GM21825 (cell line): ENCODE data around the gene SSBP4.

Experiments
- ATAC-seq: cut with Tn5 transposase; IDR thresholded peaks from one replicate; pipeline ENCODE4 v1.9.1; 2021; ENCODE audit warnings: mild to moderate bottlenecking, moderate library complexity; ENCODE audit not compliant: unreplicated experiment

SSBP4 gene

DNA sequence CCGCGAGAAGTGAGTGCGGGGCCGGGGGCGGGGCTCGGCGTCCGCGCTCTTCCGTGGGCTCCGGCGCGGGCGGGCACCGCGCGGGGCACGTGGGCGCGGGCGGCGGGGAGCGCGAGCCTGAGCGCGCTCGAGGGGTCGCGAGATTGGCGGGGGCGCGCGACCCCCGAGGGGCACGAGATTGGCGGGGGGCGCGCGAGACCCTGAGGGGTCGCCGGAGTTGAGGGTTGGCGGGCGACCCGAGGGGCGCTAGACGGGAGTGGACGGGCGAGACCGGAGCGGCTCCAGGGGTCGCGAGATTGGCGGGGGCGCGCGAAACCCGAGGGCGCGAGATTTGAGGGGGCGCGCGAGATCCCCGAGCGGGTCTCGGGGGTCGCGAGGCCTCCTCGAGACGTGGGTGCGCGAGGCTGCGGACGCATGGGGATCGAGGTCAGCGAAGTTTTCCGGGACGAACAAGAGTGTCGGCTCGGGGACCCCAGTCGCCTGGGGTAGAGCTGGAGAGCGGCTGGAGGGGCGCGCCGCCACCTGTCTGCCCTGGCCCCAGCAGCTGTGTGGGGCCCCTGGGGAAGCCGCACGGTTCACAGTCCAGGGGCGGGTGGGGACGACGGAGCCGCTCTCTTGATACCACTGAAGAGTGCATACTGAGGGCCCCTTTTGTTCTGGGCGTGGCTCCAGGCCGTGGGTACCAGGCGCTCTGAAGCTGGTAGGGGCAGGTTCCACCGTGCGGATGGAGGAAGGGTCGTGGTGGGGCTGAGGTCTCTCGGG is 682 bp downstream of the SSBP4 start:
- ATAC-seq, result peak; percentile 16

DNA sequence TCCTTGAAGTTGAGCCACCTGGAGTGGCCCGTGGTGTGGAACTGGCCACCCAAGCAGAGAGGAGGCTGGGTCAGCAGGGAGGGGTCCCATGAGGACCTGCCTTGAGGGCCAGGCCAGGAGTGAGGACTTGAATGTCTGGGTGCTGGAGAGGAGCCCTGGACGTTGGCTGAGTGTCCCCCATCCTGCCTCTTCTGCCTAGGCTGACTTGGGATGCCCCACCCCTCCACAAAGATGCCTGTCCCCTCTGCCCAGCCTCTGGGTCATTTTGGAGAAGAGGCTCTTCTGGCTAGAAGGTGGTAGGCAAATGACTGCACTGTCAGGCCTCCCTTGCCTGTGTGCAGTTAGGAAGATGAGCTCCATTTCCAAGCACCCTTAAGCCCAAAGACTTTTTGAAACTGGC is 1.7 kb downstream of the SSBP4 start:
- no peak for ATAC-seq

DNA sequence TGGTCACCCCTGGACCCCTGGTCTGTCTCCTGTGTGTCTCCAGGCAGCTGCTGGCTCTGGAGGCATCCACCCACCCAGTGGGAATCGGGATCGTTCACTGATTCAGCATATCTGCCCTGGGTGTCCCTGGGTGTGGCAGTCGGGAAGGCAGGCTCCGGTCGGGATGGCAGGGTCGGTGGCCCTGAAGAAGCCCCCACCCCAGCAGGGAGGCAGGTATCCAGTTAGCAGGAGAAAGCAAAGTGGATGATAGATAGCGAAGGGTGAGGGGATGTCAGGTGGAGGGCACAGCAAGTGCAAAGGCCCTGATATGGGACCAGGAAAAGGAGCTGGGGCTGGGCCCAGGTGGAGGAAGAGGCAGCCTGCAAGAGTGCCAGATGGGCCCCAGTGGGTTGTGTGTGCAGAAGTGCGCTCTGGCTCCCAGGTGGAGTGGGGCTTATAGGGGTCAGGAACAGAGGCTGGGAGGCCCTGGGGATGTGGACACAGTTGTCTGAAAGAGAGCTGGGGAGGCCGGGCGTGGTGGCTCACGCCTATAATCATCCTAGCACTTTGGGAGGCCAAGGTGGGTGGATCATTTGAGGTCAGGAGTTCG is 2.3 kb downstream of the SSBP4 start:
- ATAC-seq, result no peak

DNA sequence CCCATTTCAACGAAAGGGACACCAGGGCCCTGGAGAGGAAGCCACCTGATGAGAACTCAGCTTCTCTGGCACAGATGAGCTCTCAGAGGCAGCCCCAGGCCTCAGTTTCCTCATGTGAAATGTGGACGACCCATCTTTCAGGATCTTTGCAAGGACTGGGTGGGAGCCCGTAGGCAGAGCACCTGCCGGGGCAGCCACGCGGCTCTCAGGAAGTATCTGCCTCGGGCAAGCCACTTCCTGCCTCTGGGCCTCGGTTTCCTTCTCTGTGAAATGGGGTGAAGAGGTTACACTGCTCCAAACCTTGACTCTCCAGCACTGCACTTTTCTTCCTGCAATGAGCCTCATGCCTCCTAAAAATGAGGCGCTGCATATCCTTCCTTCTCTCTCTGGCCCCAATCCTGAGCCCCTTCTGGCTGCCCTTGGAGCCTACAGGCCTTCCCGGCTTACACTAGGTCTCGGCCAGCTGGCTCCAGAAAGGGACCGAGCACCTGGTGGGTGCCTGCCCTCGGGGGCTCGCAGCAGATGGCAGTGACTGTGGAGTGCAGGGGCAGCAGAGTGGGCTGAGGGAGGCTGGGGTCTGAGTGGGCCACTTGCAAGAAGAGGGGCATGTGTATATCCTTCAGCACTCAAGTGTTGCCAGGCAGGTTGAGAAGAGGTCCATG is 3.5 kb downstream of the SSBP4 start:
- no peak for ATAC-seq

DNA sequence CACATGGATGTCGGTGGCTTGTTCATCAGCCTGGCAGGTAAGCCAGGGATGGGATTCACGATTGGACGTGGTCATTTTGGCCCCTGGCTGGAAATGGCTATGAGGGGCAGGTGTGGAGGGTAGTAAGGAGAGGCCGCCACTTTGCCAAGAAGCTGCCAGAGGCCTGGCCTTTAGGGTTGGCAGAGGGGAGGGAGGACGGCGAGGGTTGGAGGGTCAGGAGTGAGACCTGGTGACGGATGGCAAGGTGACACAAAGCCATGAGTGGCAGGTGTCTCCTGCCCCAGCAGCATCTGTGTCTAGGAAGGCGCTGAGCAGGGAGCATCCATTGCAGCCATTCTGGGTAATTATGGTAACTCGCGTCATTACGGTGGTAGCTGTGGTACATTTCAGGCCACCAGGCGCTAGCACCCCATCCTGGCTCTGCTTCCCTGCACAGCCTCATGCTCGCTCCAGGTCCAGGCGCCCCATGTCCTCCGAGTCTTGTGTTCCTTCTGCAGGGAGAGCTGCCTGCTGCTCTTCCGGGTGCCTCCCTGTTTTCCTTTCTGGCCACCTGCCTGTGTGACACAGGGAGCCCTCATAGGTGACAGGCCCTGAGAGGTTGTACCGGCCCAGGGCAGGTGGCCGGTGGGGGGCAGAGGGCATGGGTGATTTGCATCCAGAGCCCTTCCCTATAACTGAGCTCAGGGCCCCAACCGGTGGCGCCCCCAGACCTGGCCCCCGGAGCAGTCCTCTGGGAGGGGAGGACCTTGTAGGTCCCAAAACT is 4.2 kb downstream of the SSBP4 start:
- ATAC-seq, result no peak

DNA sequence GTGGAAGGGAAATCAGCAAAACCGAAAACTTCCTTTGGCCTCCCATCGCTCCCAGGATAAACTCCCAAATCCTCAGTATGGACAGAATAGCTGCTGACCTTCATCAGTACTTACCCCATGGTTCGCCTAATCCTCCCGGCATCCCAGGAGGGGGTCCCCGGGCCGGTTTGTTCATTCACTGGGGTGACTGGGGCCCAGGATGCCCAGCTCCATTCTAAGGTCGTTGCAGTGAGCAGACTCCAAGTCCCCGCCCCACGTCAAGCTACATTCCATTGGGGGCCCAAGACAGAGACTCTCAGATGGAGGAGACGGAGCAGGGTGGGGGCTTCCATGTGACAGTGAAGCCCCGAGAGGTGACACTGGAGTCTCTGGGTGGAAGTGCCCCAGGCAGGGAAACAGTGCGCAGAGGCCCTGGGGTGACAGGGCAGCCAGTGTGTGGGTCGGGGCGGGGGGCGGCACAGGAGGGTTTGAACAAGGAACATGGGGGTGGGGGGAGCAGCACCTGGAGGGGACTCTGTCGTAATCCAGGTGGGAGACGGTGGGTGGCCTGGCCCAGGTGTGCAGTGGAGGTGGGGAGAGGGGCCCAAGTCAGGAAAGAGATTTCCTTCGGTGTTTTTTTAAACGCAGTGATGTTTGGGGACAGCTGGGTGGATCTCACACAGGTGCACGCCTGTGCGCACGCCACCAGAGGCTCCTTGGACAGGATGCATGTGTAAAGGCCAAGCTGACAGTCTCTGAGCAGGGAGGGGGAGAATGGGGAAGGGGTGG is 5.1 kb downstream of the SSBP4 start:
- ATAC-seq, result no peak

DNA sequence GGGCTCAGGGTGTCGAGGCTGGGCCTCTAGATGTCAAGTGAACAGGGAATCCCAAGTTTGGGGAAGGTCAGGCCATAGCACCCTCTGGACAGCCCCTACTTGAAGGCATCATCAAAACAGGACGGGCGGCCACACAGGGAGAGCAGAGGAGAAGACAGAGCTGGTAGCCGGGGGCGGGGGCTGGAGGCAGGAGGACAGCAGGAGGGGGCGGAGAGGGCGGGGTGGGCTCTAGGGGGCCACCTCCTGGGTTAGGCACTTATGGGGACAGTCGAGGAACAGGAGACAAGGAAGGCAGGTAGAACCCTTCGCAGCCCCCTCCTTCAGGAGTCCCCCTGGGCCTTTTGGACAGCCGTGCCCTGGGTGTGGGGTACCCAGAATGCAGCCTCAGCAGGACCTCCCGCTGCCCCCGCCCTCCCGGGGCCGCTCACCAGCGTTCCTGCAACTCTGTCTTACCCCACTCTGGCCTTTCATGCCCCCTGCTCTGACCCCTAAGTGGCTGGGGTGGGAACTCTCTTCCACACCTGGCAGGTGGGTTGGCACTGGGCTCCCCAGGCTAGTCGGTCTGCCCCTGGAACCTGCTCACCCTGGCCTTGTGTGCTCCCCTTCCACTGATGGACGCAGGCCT is 5.8 kb downstream of the SSBP4 start:
- ATAC-seq, result no peak

DNA sequence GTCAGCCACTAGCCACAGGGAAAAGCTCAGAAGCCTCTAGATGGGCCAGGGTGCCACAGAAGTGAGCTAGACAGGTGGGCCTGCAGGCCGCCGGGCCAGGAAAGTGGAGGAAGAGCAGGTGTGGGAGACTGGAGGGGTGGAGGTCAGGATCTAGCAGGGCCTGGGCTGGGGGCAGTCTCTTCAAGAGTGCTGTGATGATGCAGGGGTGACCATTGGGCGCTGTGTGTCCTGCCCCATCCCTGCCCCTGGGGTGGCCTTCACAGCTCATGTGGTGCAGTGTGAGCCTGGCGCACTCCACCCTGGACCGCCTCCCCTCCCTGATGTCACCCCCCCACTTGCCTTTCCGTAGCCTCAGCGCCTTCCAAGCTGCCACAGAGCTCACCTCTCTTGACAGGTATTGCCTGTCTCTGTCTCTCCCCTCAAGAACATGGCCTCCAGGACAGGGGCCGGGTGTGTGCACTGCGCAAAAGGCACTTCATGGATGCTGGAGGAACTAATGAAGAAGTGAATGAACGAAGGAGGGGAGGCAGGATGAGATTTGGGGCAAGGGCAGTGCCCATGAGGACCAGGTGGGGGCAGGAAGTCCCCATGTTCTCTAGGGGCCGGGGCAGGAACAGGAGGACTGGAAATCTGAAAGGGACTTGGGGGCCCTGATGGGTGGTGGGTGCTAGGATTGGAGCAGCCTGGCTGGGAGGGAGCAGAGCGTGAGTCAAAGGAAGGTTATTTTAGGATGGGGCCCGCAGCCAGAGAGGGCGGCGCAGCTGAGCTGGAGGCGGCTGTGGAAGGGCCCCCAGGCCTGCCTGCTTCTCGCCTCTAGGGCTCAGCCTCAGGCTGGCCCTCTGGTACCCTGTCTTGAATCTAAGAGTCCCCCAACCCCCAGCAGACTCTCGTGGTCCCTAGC is 6.6 kb downstream of the SSBP4 start:
- ATAC-seq, result no peak

DNA sequence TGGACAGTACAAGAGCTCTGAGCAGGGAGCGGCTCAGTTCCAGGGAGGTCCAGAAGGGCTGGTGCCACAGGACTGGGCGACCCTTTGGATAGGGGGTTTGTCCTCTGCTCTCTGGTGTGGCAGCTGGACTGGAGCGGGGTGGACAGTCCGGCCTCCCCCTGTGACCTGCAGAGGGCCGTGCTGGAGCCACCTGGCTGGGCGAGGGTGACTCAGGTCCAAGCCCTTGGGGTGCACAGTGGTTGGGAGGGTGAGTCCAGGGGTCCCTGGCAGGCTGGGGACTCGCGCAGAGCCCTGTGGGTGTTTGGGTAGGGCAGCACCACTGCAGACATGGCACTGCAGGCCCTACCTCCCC is 7.2 kb downstream of the SSBP4 start:
- ATAC-seq, result no peak

DNA sequence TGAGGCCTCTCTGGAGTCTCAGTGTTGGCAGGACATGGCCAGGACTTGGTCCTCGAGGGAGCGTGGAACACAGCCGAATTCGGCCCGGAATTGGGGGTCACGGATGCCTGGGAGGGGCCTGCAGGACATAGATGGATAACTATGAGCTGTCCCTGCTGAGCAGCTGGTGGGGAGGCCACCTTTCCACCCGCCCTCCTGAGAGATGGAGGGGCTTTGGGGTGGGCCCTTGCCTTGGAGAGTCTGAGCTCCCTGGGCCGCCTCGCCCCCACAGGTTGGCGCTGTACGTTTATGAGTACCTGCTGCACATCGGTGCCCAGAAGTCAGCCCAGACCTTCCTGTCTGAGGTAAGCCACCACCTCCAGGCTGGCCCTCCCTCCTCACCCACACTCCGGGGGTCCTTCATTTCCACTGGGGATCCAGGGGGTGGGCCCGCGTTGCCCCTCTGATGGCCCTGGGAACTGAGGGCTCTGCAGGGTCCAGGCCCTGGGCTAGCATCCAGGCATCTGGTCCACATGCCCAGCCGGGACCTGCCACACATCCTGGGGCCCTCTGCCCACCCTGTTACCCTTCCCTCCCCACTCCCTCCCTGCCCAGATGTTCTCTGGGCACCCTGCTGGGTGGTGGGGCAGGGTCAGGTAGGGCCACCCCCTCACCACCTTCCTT is 8.0 kb downstream of the SSBP4 start:
- ATAC-seq, result no peak

DNA sequence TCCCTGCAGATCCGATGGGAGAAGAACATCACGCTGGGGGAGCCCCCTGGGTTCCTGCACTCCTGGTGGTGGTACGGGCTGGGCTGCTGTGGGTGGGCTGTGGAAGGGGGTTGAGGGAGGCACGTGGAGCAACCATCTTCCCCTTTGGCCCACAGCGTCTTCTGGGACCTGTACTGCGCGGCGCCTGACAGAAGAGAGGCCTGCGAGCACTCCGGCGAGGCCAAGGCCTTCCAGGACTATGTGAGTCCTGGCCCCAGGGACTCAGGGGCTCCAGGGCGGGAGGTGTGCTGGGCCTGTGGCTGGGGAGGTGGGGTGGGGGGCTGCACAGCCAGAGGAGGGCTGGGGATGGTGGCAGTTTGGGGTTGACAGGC is 8.5 kb downstream of the SSBP4 start:
- no peak for ATAC-seq

DNA sequence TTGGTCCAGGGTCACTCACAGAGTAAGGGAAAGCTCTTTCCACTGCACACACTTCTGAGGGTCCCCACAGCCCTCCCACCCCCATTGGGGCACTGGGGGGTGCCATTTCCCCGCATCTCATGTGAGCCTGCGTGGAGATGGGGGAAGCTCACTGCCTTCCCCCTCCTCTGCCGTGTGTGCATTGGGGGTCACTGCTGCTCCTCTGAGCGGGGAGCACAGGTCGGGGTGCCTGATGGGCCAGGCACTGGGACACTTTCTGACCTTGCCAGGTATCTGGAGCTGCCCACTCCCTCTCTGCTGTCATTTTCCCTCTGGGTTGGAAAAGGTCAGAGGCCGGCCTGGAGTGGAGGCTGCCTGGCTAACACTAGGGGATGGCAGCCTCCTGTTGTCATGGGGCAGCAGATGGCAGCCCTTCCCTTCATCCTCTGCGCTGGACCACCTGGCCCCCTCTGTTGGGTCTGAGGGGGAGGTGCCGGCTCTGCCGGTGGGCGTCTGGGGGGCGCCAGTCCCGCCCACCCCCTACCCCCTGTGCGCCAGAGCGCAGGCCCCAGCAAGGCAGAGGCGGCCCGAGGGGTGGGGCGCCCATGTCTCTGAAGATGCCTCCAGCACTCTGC is 9.1 kb downstream of the SSBP4 start:
- ATAC-seq, result no peak

DNA sequence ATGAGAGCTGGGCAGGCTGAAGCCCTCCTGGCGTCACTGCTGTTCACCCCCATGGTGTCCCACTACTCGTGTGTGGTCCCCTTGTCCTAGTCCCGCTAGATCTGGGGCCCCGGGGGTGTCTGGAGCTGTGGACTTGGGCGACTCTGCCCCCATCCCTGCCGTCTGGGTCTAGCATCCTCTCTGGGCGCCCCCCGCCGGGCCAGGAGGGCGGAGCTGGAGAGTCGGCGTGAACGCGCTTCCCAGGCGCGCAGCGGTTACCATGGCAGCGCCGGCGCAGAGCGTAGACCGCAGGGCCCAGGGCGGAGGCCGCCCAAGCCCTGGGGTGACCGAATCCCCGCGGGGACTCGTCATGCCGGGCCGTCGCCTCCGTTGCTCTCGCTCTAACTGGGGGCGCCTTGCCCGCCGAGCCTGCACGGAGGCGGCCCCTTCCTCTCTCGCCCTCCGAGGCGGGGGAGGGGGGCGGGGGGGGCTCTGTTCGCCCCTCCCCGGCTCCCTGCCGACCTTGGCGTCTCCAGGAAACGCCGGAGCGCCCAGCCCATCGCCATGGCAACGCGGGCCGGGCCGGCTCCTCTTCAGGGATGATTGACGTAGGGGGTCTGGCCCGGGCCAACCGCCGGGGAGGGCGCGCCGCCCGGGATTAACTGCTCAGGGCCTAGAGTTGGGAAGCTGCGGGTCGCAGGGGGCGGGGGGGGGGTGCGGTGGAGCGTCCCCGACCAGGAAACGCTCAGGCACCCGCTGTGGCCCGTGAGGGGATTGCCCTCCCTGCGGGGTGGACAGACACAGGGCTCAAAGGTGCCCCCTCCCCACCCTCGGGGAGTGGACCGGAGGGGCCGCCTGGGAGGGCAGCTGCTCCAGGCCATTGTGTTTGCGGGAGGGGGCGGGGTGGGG is 9.8 kb downstream of the SSBP4 start:
- peak; percentile 50 for ATAC-seq

DNA sequence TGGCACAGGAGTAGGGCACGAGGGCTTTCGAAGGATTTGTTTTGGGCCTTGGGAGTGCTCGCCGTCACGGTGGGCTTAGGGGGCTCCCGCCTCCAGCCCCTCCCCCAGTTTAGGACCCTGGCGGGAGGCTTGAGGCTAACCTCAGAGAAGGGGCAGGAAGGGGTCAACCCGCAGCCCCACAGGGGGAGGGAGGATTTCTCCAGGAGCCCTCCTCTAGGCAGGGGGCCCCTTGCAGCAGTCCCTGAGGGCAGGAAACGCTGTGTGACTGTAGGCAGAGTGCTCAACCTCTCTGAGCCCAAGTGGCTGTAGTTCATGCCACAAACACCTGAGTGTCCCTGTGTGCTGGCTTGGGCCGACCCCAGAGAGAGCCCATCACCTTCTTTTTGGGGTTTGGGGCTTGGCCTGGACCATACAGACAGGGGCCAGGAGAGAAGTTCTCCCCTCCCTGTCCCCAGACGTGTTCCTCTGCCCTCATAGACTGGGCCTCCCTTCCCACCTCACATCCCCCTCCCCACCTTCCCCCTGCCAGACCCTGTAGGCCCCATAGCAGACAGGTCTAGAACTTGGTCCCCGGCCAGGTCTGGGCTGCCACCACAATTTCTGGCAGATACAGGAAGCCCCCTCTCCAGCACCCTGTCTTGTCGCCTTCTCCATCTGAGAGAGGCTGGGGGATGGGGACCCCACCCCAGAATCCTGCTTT is 10.7 kb downstream of the SSBP4 start:
- no peak for ATAC-seq

DNA sequence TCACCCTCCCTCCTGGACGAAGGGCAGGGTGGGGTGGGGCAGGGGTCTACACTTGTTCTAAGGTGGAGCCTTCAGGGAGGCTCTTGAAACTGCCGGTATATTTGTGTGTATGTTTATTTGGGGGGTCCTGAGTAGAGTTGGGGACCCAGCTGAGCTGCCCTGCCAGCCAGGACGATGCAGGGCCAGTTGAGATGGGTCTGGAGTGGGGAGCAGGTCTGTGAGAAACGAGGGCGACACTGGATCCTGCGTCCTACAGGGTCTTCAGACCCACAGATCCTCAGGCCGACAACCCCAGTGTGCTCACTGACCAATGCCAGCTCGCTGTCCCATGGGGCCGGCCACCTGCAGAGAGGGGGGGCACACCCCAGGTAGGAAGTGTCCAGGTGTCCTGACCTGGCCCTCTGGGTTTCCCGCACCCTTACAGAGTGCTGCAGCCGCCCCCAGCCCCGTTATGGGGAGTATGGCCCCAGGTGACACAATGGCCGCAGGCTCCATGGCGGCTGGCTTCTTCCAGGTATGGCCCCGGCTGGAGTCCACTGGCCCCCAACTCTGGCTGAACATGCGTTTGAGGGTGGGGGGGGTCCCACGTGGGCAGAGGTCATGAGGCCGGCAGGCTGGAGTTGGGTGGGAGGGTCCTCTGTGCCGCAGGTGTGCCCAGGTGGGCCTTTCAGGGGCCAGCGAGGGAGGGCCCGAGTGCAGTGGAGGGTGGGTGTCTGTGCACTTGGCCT is 11.4 kb downstream of the SSBP4 start:
- ATAC-seq, result no peak
